HL-60/S4 treated with phorbol 12-myristate 13-acetate at 8.2 ng/mL for 4 days and 3 days (cell line): ENCODE data around the gene BIRC3.

Experiments
- in situ Hi-C: fragments of 300-500 bp; cut with MboI; formaldehyde crosslinking; loops from 2 replicates; pipeline ENCODE4 v1.15.0; 2022; ENCODE audit warnings: low sequenced_read_pairs

Gene BIRC3

GRCh38 chr11:102367364-102367763, 50.1 kb downstream of the BIRC3 start:
- in situ Hi-C loops, result no loop called here

GRCh38 chr11:102368472-102368871, 51.2 kb downstream of the BIRC3 start:
- in situ Hi-C loops, result no loop called here

- in situ Hi-C loops, result loop anchor here (25.0 kb wide), 1 partner anchor 112 kb away; no protein-coding TSS in a partner anchor
These were observed 57.5 kb downstream of the BIRC3 start for GRCh38 chr11:102374633-102375424.

- in situ Hi-C loops, result loop anchor here (25.0 kb wide), 1 partner anchor 111 kb away; no protein-coding TSS in a partner anchor
These were observed 58.6 kb downstream of the BIRC3 start for GRCh38 chr11:102375720-102376399.

- in situ Hi-C loops, result loop anchor here (25.0 kb wide), 1 partner anchor 109 kb away; no protein-coding TSS in a partner anchor
These were observed 60.6 kb downstream of the BIRC3 start for GRCh38 chr11:102377891-102378290.

GRCh38 chr11:102378818-102379217, 61.5 kb downstream of the BIRC3 start:
- in situ Hi-C loops, result loop anchor here (25.0 kb wide), 1 partner anchor 108 kb away; no protein-coding TSS in a partner anchor

GRCh38 chr11:102382384-102382783, 65.1 kb downstream of the BIRC3 start:
- in situ Hi-C loops, result loop anchor here (25.0 kb wide), 1 partner anchor 105 kb away; no protein-coding TSS in a partner anchor

GRCh38 chr11:102383839-102384238, 66.6 kb downstream of the BIRC3 start:
- in situ Hi-C loops, result loop anchor here (25.0 kb wide), 1 partner anchor 103 kb away; no protein-coding TSS in a partner anchor

- in situ Hi-C loops, result loop anchor here (25.0 kb wide), 1 partner anchor 103 kb away; no protein-coding TSS in a partner anchor
These were observed 67.3 kb downstream of the BIRC3 start for GRCh38 chr11:102384419-102385079.

- in situ Hi-C loops, result loop anchor here (25.0 kb wide), 1 partner anchor 102 kb away; no protein-coding TSS in a partner anchor
These were observed 68.1 kb downstream of the BIRC3 start for GRCh38 chr11:102385085-102386007.

GRCh38 chr11:102386136-102386734, 69.0 kb downstream of the BIRC3 start:
- in situ Hi-C loops, result loop anchor here (25.0 kb wide), 1 partner anchor 101 kb away; no protein-coding TSS in a partner anchor

GRCh38 chr11:102387043-102387781, 69.9 kb downstream of the BIRC3 start:
- in situ Hi-C loops, result loop anchor here (25.0 kb wide), 1 partner anchor 100 kb away; no protein-coding TSS in a partner anchor
